ENCODE results near the gene CALML4. TPM values are rescaled to one million over a fixed set of nuclear protein-coding genes. Genes with fewer than 3 reads are reported as not detected.

Gene CALML4, protein sequence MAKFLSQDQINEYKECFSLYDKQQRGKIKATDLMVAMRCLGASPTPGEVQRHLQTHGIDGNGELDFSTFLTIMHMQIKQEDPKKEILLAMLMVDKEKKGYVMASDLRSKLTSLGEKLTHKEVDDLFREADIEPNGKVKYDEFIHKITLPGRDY
- total RNA-seq, result 0.85 and 1.2 TPM in 2 replicates

DNA sequence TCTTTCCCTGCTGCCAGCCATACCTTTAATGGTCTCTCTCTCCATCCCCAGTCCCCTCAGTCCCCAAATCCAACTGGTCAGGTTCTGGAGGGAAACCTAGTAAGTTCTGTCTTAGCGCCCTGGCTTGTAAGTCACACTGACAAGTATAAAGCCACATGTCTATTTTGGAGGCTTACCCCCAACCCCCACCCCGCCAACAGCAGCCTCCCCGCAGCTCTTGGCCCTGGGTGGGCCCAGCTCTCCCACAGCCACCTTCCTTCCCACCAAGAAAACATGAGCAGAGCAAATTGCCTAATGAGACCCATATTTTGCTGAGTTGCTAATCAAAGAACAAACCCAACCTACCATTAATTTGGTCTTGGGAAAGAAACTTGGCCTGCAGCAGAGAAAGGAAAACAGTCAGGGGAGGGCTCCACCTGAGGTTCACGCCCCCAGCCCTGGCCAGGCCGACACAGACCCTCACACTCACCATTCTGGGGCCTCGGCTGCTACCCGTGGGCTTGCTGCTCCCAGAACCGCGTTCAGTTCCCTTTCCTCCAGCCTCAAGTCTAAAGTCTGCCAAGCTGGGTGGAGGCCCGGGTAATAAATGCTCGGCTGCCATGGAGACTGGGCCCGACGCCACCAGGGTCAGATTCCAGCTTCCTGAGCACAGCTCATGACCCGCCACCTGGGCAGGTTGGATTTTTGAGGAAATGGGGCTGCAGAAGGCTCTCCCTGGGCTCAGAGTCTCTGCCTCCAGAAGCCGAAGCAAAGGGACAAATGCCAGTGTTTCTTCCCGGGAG, at the start of gene CALML4:
Gene CALML4 (minus strand): TSS at position 557 of the 782 bp plus-strand sequence. CDS start 85 bp downstream, at position 472.

GRCh38 chr15:68229386-68230156, 24.4 kb upstream of the CALML4 start, which contains the start of gene CLN6:
CLN6 (minus strand) TSS chr15:68229728; CDS start chr15:68229584, 144 bp downstream.

Other genes starting within 250 kb of the CALML4 start
- 8.4 and 12.4 TPM in 2 replicates for gene PIAS1, start 151.0 kb downstream of the CALML4 start, total RNA-seq
- 4.5 and 13.4 TPM in 2 replicates for gene CLN6, start 24.4 kb upstream of the CALML4 start, total RNA-seq
- 44.5 and 62.6 TPM in 2 replicates for gene FEM1B, start 72.4 kb upstream of the CALML4 start, total RNA-seq
- gene ITGA11, start 226.8 kb upstream of the CALML4 start, total RNA-seq, result 9.6 and 46.5 TPM in 2 replicates

Measured in regular cardiac myocyte (primary cell).